MM.1S (cell line): ENCODE data around the gene TEAD4.

Source experiments
- DNase-seq: peaks from one replicate; pipeline ENCODE4 v3.0.0-alpha.2; 2015
- H2AFZ ChIP-seq: fragments of 300-600 bp; sonication (generic); 2 replicates; pipeline ENCODE4 v1.6.0; 2016; ENCODE audit warnings: antibody characterized with exemption, low read length
- H3F3A ChIP-seq: fragments of 300-600 bp; sonication (generic); 2 replicates; pipeline ENCODE4 v1.6.1; 2016; ENCODE audit warnings: mild to moderate bottlenecking, antibody characterized with exemption, low read length, moderate library complexity, mixed read lengths; ENCODE audit not compliant: insufficient read depth
- H3K27ac ChIP-seq: fragments of 300-600 bp; sonication (generic); 2 replicates; pipeline ENCODE4 v1.5.1; 2016; ENCODE audit warnings: mild to moderate bottlenecking, low read length
- H3K27me3 ChIP-seq: fragments of 300-600 bp; sonication (generic); replicated peaks from 2 replicates; pipeline ENCODE4 v1.6.0; 2016; ENCODE audit warnings: low read length; ENCODE audit not compliant: insufficient read depth
- H3K36me3 ChIP-seq: fragments of 300-600 bp; sonication (generic); replicated peaks from 2 replicates; pipeline ENCODE4 v1.6.1; 2016; ENCODE audit warnings: mild to moderate bottlenecking, low read length, mixed read lengths; ENCODE audit not compliant: insufficient read depth
- H3K4me1 ChIP-seq: fragments of 300-600 bp; sonication (generic); 2 replicates; pipeline ENCODE4 v1.6.1; 2016; ENCODE audit warnings: low read length, mixed read lengths
- H3K4me2 ChIP-seq: fragments of 300-600 bp; sonication (generic); 2 replicates; pipeline ENCODE4 v1.6.0; 2016; ENCODE audit warnings: low read depth, low read length
- H3K4me3 ChIP-seq: fragments of 300-600 bp; sonication (generic); 2 replicates; pipeline ENCODE4 v1.5.1; 2016; ENCODE audit warnings: low read length, mixed read lengths
- H3K79me2 ChIP-seq: fragments of 300-600 bp; sonication (generic); 2 replicates; pipeline ENCODE4 v1.6.1; 2016; ENCODE audit warnings: mixed run types, low read length, mixed read lengths
- H3K9ac ChIP-seq: fragments of 300-600 bp; sonication (generic); 2 replicates; pipeline ENCODE4 v1.6.1; 2016; ENCODE audit warnings: low read length, mixed read lengths
- H3K9me2 ChIP-seq: fragments of 300-600 bp; sonication (generic); replicated peaks from 2 replicates; pipeline ENCODE4 v1.6.1; 2016; ENCODE audit warnings: mild to moderate bottlenecking, low read length, mixed read lengths; ENCODE audit not compliant: insufficient read depth
- H3K9me3 ChIP-seq: fragments of 300-600 bp; sonication (generic); replicated peaks from 2 replicates; pipeline ENCODE4 v1.6.1; 2016; ENCODE audit warnings: mild to moderate bottlenecking, low read length, mixed read lengths; ENCODE audit not compliant: insufficient read depth
- H4K20me1 ChIP-seq: fragments of 300-600 bp; sonication (generic); 2 replicates; pipeline ENCODE4 v1.6.1; 2016; ENCODE audit warnings: mild to moderate bottlenecking, low read length, moderate library complexity, mixed read lengths; ENCODE audit not compliant: insufficient read depth
- EZH2 ChIP-seq: fragments of 300-600 bp; sonication (generic); optimal IDR thresholded peaks from 2 replicates; pipeline ENCODE3; 2017; ENCODE audit warnings: low read depth, mild to moderate bottlenecking, antibody characterized with exemption, low read length, mixed read lengths
- EZH2phosphoT487 ChIP-seq: fragments of 300-600 bp; sonication (generic); IDR thresholded peaks from 2 replicates; pipeline ENCODE4 v1.6.1; 2018; ENCODE audit warnings: antibody characterized with exemption, low read length
- TF ChIP-seq, protein P1 (sequence below): fragments of 300-600 bp; sonication (generic); IDR thresholded peaks from 2 replicates; pipeline ENCODE4 v1.5.1; 2016; ENCODE audit warnings: antibody characterized with exemption, low read length, mixed read lengths

TEAD4 gene

DNA sequence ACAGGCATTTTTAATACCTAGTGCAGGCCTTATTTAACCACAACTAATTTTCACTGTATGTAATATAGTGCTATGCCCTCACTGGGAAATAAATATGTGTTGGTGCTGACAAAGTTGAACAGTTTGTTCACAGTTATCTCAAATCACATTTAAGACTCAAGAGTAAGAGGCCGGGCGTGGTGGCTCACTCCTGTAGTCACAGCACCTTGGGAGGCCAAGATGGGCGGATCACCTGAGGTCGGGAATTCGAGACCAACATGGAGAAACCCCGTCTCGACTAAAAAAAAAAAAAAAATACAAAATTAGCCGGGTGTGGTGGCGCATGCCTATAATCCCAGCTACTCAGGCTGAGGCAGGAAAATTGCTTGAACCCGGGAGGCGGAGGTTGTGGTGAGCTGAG lies 22.9 kb upstream of the TEAD4 start:
- Histone ChIP-seq H4K20me1 (no peaks in the 10 kb centered on the region), H3K27ac (no peak overlapping the region), H3K9ac (no peak overlapping the region), H3K27me3 (no peaks in the 10 kb centered on the region), H3K4me3 (no peak overlapping the region), H3K9me3 (no peaks in the 10 kb centered on the region), H3K4me1 (no peaks in the 10 kb centered on the region), H3F3A (no peaks in the 10 kb centered on the region), H3K4me2 (no peak overlapping the region), H3K36me3 (no peaks in the 10 kb centered on the region), H3K79me2 (no peaks in the 10 kb centered on the region), H3K9me2 (no peaks in the 10 kb centered on the region), H2AFZ (no peak overlapping the region)
- DNase-seq = no peak
- TF ChIP-seq EZH2 (no peak), EZH2phosphoT487 (no peak)
- TF ChIP-seq, protein P1, sequence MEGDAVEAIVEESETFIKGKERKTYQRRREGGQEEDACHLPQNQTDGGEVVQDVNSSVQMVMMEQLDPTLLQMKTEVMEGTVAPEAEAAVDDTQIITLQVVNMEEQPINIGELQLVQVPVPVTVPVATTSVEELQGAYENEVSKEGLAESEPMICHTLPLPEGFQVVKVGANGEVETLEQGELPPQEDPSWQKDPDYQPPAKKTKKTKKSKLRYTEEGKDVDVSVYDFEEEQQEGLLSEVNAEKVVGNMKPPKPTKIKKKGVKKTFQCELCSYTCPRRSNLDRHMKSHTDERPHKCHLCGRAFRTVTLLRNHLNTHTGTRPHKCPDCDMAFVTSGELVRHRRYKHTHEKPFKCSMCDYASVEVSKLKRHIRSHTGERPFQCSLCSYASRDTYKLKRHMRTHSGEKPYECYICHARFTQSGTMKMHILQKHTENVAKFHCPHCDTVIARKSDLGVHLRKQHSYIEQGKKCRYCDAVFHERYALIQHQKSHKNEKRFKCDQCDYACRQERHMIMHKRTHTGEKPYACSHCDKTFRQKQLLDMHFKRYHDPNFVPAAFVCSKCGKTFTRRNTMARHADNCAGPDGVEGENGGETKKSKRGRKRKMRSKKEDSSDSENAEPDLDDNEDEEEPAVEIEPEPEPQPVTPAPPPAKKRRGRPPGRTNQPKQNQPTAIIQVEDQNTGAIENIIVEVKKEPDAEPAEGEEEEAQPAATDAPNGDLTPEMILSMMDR = no peak

DNA sequence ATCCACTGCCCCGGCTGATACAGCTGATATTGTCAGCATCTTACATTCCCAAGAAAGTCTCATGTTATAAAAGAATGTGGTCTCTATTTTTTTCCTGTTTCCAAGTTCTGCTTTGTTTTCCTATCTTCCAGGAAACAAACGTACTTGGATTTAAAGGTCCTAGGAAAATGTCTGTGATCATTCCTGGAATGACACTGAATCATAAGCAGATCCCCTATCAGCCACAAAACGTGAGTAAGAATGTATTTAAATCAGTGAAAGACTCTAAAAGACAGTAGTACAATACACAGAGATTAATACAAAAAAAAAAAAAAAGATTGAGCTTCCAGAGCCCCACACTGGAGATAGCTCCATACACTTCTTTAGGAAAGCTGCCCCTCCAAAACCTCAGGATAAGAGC lies 21.7 kb upstream of the TEAD4 start:
- TF ChIP-seq EZH2 (no peak), EZH2phosphoT487 (no peak)
- TF ChIP-seq, protein P1 = no peak
- H3K36me3 ChIP-seq = no peaks in the 10 kb centered on the region

DNA sequence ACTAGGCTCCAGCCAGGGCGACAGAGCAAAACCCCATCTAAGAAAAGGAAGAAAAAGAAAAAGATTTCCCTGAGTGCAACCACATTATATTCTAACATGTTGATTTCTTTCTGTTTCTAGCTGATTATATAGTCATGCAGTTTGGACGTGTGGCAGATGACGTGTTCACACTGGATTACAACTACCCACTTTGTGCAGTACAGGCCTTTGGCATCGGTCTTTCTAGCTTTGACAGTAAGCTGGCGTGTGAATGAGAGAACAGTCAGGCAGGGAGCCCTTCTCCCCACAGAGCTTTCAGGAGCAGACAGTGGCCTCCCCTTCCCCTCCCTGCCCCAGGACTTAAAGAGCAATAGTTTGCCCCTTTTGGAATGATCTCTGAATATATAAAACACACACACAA lies 20.0 kb upstream of the TEAD4 start:
- no peak overlapping the region for H3K27ac ChIP-seq
- no peaks in the 10 kb centered on the region for H3K9me2 ChIP-seq
- no peak overlapping the region for H3K9ac ChIP-seq
- no peaks in the 10 kb centered on the region for H3K27me3 ChIP-seq
- H3K4me1 ChIP-seq = no peaks in the 10 kb centered on the region
- H3K4me2 ChIP-seq = no peak overlapping the region
- no peak for DNase-seq
- TF ChIP-seq, protein P1 = no peak
- no peak for TF ChIP-seq EZH2
- TF ChIP-seq EZH2phosphoT487 = no peak
- no peaks in the 10 kb centered on the region for H3K79me2 ChIP-seq
- H4K20me1 ChIP-seq = no peaks in the 10 kb centered on the region
- no peak overlapping the region for H3K4me3 ChIP-seq
- no peak overlapping the region for H2AFZ ChIP-seq
- H3K9me3 ChIP-seq = no peaks in the 10 kb centered on the region
- no peaks in the 10 kb centered on the region for H3F3A ChIP-seq
- no peaks in the 10 kb centered on the region for H3K36me3 ChIP-seq

More for the DNA sequence above, 21.7 kb upstream of the TEAD4 start:
- Histone ChIP-seq H3K9me3 (no peaks in the 10 kb centered on the region), H3K4me2 (no peak overlapping the region), H3K4me1 (no peaks in the 10 kb centered on the region), H3K79me2 (no peaks in the 10 kb centered on the region), H3K27me3 (no peaks in the 10 kb centered on the region), H3K27ac (no peak overlapping the region), H2AFZ (no peak overlapping the region), H3K9me2 (no peaks in the 10 kb centered on the region), H3K4me3 (no peak overlapping the region), H4K20me1 (no peaks in the 10 kb centered on the region), H3K9ac (no peak overlapping the region), H3F3A (no peaks in the 10 kb centered on the region)
- no peak for DNase-seq
